D721Med (cell line): ENCODE data around the gene ZNFX1.

Experiments used
- DNase-seq: peaks from one replicate; pipeline ENCODE4 v3.0.0; 2011; ENCODE audit warnings: low spot score; ENCODE audit not compliant: insufficient read length
- FAIRE-seq: peaks from 2 replicates; lab custom pipeline; 2011; peaks lifted over from hg19 to GRCh38; lab: Jason Lieb, UNC
- CTCF ChIP-seq: IDR thresholded peaks from 2 replicates; pipeline ENCODE4 v1.5.1; 2012; ENCODE audit warnings: mild to moderate bottlenecking, control low read depth; ENCODE audit not compliant: insufficient read depth; ENCODE audit errors: missing control alignments

Gene ZNFX1

GRCh38 chr20:49282584-49283171 is 4.8 kb upstream of the ZNFX1 start:
- DNase-seq (no peak), FAIRE-seq (no peak)
- no peak for TF ChIP-seq CTCF

GRCh38 chr20:49281913-49282467 is 4.1 kb upstream of the ZNFX1 start:
- TF ChIP-seq CTCF, result no peak
- DNase-seq (no peak), FAIRE-seq (no peak)

GRCh38 chr20:49281059-49281912 is 3.4 kb upstream of the ZNFX1 start:
- FAIRE-seq (no peak), DNase-seq (no peak)
- no peak for TF ChIP-seq CTCF

- DNase-seq (no peak), FAIRE-seq (no peak)
- TF ChIP-seq CTCF, result no peak
These were observed 2.7 kb upstream of the ZNFX1 start for GRCh38 chr20:49280463-49281058.

GRCh38 chr20:49279677-49280462 is 2.0 kb upstream of the ZNFX1 start:
- DNase-seq, result no peak
- no peak for FAIRE-seq
- no peak for TF ChIP-seq CTCF

GRCh38 chr20:49278818-49279676 is 1.2 kb upstream of the ZNFX1 start:
- no peak for TF ChIP-seq CTCF
- DNase-seq, result no peak
- FAIRE-seq, result no peak
